HPDE6-E6E7 (cell line): Measurements from ENCODE around the gene TNS1.

Experiments used
- DNase-seq: peaks from one replicate; pipeline ENCODE4 v3.0.0; 2011; ENCODE audit warnings: missing footprints; ENCODE audit errors: extremely low spot score

Gene TNS1

DNA sequence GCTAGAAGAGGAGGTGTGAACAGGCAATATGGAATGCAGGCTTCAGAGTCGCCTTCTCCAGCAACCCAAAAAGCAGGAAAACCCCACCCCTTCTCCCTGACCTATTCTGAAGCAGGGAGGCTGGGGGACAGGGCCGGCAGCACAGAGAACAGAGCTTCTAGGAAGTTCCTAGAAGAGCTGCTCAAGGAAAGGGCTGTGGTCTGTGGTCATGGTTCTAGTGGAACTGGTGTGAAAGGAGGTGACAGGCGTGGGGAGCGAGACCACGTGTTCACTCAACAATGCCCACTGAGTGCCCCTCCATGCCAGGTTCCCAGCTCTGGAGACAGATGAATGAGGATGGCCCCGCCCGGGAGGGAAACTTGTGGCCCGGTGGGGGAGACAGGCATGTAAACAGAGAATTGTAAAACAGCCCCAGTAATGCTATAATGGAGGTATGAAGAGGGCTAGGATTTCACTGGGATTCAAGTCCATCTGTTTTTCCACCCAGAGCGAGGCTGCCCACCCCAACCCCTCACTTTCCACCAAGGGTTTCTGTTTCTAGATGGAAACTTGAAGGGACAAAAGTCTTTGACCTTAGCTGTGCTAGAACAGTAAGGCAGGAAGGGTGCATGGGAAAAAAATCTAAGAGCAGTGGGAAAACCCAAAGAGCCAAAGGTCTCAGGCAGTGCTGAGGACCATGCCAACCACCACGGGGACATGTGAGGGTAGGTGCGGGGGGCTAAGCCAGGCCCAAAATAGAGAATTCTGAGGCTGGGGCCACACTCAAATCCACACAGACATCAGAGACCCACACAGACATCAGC, 71.8 kb downstream of the TNS1 start:
- no peak for DNase-seq

- no peak for DNase-seq
Measured at GRCh38 chr2:217929757-217930707, 72.8 kb downstream of the TNS1 start.

DNA sequence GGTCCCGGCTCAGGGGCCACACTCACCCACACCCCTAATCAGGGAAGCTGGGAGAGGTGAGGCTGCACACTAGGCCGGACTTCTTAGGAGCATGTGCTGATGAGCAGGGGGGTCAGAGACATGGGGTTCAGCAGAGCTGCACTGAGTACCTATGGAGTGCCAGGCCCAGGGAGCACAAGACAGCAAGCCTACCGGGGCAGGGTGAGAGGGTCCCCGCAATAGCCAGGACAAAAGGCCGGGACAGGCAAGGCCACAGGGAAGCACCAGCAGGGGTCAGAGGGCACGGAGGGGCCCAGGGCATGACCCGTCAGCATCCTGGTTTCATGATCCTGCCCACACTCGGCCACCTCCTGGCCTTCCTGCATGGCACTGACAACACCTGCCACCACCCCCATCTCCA, 73.5 kb downstream of the TNS1 start:
- DNase-seq = no peak

GRCh38 chr2:217928324-217929181, 74.2 kb downstream of the TNS1 start:
- no peak for DNase-seq

GRCh38 chr2:217927601-217928323, 75.0 kb downstream of the TNS1 start:
- no peak for DNase-seq

DNA sequence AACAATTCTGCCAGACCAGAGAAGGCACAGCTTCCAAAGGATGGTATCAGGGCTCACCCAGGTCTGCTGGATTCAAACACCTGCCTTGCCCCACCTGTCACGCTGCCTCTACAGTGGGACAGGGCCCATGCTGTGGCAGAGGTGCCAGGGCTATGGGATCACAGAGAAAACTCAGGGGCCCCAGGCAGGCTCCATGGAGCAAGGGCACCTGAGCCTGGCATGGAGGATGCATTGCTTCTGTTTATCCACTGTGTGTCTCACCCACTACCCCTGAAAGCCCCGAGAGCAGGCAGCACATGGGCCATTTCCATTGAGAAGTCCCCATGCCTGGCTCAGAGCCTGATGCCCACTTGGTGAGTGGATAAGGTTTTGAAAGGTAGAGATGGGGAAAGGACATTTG, 76.0 kb downstream of the TNS1 start:
- no peak for DNase-seq

- no peak for DNase-seq
Measured at GRCh38 chr2:217924346-217924901, 78.4 kb downstream of the TNS1 start.

GRCh38 chr2:217923007-217923686, 79.6 kb downstream of the TNS1 start:
- no peak for DNase-seq

GRCh38 chr2:217922101-217923006, 80.4 kb downstream of the TNS1 start:
- DNase-seq = no peak

- no peak for DNase-seq
Measured at GRCh38 chr2:217920879-217921603, 81.8 kb downstream of the TNS1 start.

DNA sequence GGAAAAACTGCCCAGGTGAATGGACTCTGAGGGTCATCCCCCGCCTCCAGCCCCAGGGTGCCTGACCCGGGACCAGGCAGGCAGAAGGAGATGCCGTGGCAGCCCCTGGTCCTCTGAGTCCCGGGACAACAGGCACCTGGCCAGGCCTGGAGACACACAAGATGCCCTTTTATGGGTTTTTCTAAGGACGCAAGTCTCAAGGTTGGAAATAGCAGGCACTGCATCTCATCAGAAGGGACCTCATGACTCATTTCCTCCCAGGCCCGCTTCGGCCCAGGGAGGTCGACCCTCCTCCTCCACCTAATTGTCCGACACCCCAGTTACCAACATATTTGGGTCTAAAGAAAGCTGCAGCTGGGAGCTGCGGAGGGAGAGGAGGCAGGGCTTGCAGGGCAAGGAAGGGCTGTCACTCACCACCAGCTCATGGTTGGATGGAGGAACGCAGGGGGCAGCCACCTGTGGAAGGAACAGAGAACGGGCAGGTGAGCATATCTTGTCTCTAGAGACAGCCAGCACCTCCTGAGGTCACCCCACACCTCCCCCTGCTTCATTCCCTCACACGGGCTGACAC, 82.9 kb downstream of the TNS1 start:
- no peak for DNase-seq

DNA sequence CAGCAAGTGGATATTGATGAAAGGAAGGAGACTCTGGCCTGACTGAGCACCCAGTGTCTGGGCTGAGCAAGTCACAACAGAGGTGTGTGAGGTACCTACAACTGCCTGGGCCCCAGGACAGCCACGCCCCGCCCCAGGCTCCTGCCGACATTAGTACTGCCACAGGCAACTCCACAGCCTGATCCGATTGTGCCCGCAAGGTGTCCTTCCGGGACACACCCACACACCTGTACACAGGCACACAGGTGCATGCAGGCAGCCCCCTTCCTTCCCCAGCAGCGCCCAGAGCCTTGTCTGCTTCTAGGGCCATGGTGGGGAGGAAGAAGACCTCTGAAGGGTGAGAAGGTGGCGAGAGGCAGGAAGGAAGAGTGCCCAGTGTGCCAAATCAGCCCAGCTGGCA, 83.6 kb downstream of the TNS1 start:
- DNase-seq = no peak

DNA sequence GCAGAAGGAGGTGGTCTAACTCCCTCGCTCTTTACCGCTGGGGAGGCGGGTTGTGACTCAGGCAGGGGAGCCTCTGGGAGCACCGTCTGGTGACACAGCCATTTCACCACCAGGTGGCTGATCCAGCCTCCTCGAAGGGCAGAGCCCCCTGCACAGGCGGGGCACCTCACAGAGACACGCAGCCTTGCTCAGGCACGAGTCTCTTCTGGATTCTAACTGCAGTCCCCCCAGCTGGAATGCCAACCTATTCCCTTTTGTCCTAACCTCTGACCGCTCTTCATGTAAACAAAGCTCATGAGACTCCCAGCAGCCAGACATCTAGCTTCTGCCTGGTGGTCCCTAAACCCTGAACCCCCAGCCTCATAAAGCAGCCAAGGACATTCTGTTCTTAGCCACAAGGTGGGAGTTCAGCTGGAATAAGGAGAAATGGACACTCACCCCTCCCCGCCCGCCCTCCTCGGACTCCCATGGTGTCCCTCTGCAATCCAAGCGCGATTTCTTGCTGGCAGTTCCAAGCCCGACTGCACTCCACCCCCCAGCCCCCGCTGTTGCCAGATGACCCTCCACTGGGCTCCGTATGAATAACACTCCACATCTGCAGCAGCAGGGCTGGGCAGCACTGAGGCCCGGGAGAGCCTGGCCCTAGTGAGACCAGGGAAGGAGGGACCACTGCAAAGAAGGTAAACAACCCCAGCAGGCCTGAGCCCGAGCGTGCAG, 84.3 kb downstream of the TNS1 start:
- DNase-seq = no peak

- no peak for DNase-seq
Measured at GRCh38 chr2:217916504-217917254, 86.1 kb downstream of the TNS1 start.

- no peak for DNase-seq
Measured at GRCh38 chr2:217915706-217916105, 87.1 kb downstream of the TNS1 start.

DNA sequence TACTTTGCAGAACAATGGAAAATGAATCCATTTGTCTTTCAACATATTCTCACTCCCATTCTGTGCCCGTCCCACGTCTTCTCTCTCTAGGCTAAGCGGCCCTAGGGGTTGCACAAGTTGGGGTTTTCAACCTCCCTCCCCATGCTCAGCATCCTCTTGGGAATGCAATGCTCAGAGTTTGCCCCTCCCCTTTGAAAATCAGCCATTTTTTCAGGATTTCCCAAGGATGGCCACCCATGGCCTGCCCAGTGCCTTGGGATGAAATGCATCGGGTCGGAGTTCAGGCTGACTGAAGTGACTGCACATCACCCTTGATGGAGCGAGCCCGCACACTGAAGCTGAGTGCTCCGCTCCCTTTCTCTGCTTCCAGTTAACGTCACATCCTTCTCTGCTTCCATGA, 87.9 kb downstream of the TNS1 start:
- DNase-seq = no peak

- no peak for DNase-seq
Measured at GRCh38 chr2:217914078-217914477, 88.7 kb downstream of the TNS1 start.
